GM10266 (cell line): ENCODE results near the gene SORCS3.

Source experiments
- DNase-seq: peaks from one replicate; pipeline ENCODE4 v3.0.0; 2012; ENCODE audit errors: extremely low spot score
- TF ChIP-seq, protein P1 (sequence below): IDR thresholded peaks from 2 replicates; pipeline ENCODE4 v1.5.1; 2012; ENCODE audit warnings: mild to moderate bottlenecking, low read depth; ENCODE audit not compliant: control insufficient read depth, insufficient read depth; ENCODE audit errors: missing control alignments

SORCS3 gene

DNA sequence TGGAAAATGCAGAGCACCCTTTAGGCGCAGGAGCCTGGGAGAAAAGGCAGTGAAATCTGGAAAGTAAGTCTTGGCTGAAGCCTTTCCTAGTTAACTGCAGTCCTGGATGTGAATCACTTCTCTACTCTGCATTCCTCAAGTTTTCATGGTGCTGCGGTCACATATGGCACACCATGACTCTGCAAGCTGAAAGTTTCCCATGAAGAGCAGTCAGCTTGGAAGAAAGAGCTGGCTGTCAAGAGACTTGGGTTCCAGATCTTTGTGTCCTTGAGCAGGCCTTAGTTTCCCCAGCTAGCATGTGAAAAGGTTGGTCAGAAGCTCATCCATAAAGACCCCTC is 548.3 kb downstream of the SORCS3 start:
- TF ChIP-seq, protein P1, sequence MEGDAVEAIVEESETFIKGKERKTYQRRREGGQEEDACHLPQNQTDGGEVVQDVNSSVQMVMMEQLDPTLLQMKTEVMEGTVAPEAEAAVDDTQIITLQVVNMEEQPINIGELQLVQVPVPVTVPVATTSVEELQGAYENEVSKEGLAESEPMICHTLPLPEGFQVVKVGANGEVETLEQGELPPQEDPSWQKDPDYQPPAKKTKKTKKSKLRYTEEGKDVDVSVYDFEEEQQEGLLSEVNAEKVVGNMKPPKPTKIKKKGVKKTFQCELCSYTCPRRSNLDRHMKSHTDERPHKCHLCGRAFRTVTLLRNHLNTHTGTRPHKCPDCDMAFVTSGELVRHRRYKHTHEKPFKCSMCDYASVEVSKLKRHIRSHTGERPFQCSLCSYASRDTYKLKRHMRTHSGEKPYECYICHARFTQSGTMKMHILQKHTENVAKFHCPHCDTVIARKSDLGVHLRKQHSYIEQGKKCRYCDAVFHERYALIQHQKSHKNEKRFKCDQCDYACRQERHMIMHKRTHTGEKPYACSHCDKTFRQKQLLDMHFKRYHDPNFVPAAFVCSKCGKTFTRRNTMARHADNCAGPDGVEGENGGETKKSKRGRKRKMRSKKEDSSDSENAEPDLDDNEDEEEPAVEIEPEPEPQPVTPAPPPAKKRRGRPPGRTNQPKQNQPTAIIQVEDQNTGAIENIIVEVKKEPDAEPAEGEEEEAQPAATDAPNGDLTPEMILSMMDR = no peak
- DNase-seq = no peak

- TF ChIP-seq, protein P1 = no peak
- DNase-seq = no peak
These were observed 551.1 kb downstream of the SORCS3 start for GRCh38 chr10:105192146-105192545.

DNA sequence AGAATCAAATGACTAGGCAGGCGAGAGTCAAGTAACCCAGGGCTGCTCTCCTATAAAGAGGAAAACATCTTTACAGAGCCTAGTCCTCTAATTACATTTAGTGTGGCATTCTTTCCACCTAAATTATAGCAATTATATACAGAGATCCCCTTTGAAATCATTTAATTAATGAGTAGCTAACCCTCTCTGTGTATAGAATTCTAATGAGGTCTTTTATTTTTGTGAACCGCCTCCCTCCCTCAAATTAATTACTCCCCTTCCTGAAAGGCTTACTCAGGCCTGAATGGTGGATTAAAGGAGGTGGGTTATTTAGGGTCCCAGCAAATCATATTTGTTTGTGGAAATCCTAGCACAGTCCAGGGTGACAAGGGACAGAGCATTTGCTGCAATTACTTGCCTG is 551.8 kb downstream of the SORCS3 start:
- DNase-seq = no peak
- TF ChIP-seq, protein P1 = no peak

DNA sequence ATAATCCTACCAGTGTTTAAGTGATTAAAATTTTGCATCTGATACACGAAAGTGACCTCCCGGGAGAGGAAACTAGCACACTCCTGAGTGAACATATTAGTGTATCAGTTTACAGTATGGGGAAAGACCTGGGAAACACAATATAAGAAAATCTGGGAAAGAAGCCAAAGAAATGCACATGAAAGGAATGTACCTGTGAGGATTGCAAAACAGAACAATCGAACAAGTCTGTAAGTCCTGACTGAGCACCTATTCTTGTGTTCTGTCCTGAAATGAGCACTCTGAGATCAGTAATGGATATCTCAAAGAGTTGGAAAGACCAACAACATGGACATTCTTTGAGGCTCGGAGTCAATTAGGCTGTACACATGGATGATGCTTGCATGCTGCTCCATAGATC is 554.7 kb downstream of the SORCS3 start:
- no peak for DNase-seq
- TF ChIP-seq, protein P1 = no peak

GRCh38 chr10:105197598-105198364 is 556.7 kb downstream of the SORCS3 start:
- TF ChIP-seq, protein P1 = no peak
- no peak for DNase-seq

GRCh38 chr10:105206616-105207015 is 565.5 kb downstream of the SORCS3 start:
- DNase-seq = no peak

GRCh38 chr10:105207476-105207995 is 566.4 kb downstream of the SORCS3 start:
- TF ChIP-seq, protein P1 = no peak
- no peak for DNase-seq

More at GRCh38 chr10:105206616-105207015, 565.5 kb downstream of the SORCS3 start:
- TF ChIP-seq, protein P1 = no peak
